BJ (cell line): ENCODE results near the gene MEX3B. TPM values are rescaled to one million over a fixed set of nuclear protein-coding genes. Genes with fewer than 3 reads are reported as not detected.
"Not testable (repeated sequence)": the region's sequence is repeated elsewhere in the genome, so short reads cannot be mapped to it uniquely, and the experiment has no call there.

Experiments used
- CTCF ChIA-PET: fragments of 350-600 bp; formaldehyde crosslinking; extraction: SDS; loops from one replicate; lab custom pipeline; 2021; ENCODE audit warnings: antibody characterized with exemption, inconsistent platforms; lab: Yijun Ruan, JAX
- POLR2A ChIA-PET: fragments of 300-600 bp; sonication (Branson Sonifier 250); formaldehyde crosslinking; extraction: SDS; loops from one replicate; lab custom pipeline; 2021; ENCODE audit warnings: antibody characterized with exemption; lab: Charles Lee
- DNase-seq: peaks from one replicate; pipeline ENCODE4 v3.0.0-alpha.2; 2011; ENCODE audit warnings: low read depth
- H3K27me3 ChIP-seq: 2 replicates; pipeline ENCODE4 v1.6.0; 2011; ENCODE audit warnings: low read length; ENCODE audit not compliant: control insufficient read depth, insufficient read depth
- H3K36me3 ChIP-seq: 2 replicates; pipeline ENCODE4 v1.5.1; 2011; ENCODE audit warnings: low read length; ENCODE audit not compliant: control insufficient read depth, insufficient read depth
- H3K4me3 ChIP-seq: 2 replicates; pipeline ENCODE4 v1.5.1; 2011; ENCODE audit warnings: low read depth, mild to moderate bottlenecking, control low read depth, low read length
- polyA plus RNA-seq: library from polyadenylated mRNA; depleted of rRNA; stranded (reverse); fragments of >200 nt; gene quantifications from 2 replicates; pipeline ENCODE4 v1.2.3, GENCODE V29; 2011; rRNA removed
- TF ChIP-seq, protein P1 (sequence below): IDR thresholded peaks from 2 replicates; pipeline ENCODE4 v1.5.1; 2011; ENCODE audit warnings: low read depth, mild to moderate bottlenecking, control low read depth, inconsistent platforms, low read length, moderate library complexity; ENCODE audit not compliant: insufficient read depth

The MEX3B gene
- polyA plus RNA-seq, 1 experiment, result 4.9 TPM

DNA sequence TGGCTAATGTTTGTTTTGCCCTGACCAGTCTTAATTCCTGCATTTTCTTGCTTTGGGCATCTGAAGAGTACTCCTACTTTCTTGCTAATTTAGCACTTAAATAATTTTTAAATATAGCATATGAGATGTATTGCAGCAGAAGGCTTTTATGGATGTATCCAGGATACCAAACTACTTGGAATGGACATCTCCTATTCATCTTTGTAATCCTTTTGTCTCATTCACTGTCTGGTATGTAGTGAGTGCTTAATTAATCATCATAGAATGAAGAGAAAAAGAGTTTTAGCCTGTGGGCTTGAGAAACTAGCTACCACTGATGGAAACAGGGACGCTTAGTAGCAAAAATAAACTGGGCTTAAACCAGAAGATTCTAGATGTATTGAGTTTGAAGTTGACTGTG is 40.6 kb downstream of the MEX3B start:
- Histone ChIP-seq H3K27me3 (no peaks in the 10 kb centered on the region), H3K36me3 (no peaks in the 10 kb centered on the region), H3K4me3 (no peak overlapping the region)
- CTCF ChIA-PET, result no interaction called here
- TF ChIP-seq, protein P1, sequence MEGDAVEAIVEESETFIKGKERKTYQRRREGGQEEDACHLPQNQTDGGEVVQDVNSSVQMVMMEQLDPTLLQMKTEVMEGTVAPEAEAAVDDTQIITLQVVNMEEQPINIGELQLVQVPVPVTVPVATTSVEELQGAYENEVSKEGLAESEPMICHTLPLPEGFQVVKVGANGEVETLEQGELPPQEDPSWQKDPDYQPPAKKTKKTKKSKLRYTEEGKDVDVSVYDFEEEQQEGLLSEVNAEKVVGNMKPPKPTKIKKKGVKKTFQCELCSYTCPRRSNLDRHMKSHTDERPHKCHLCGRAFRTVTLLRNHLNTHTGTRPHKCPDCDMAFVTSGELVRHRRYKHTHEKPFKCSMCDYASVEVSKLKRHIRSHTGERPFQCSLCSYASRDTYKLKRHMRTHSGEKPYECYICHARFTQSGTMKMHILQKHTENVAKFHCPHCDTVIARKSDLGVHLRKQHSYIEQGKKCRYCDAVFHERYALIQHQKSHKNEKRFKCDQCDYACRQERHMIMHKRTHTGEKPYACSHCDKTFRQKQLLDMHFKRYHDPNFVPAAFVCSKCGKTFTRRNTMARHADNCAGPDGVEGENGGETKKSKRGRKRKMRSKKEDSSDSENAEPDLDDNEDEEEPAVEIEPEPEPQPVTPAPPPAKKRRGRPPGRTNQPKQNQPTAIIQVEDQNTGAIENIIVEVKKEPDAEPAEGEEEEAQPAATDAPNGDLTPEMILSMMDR, result no peak
- POLR2A ChIA-PET, result no interaction called here
- no peak for DNase-seq

DNA sequence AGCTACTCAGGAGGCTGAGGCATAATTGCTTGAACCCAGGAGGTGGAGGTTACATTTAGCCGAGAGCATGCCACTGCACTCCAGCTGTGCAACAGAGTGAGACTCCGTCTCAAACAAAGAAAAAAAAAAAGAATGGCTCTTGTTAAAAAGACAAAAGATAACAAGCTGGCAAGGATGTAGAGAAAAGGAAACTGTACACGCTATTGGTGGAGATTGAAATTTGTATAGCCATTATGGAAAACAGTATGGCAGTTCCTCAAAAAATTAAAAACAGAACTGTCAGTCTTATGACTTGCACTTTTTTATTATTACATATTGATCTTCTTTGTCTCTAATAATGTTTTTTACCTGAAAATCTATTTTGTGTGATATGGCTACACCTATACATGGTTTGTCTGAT is 41.9 kb downstream of the MEX3B start:
- no peak for DNase-seq
- POLR2A ChIA-PET, result no interaction called here
- CTCF ChIA-PET, result no interaction called here
- Histone ChIP-seq H3K4me3 (no peak overlapping the region), H3K27me3 (no peaks in the 10 kb centered on the region), H3K36me3 (no peaks in the 10 kb centered on the region)
- TF ChIP-seq, protein P1, result no peak

DNA sequence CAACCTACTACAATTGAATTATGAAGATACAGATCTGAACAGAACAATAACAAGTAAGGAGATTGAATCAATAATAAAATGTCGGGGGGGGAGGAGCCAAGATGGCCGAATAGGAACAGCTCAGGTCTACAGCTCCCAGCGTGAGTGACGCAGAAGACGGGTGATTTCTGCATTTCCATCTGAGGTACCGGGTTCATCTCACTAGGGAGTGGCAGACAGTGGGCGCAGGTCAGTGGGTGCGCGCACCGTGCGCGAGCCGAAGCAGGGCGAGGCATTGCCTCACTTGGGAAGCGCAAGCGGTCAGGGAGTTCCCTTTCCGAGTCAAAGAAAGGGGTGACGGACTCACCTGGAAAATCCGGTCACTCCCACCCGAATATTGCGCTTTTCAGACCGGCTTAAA is 50.7 kb downstream of the MEX3B start:
- DNase-seq, H3K36me3 ChIP-seq, H3K27me3 ChIP-seq, POLR2A ChIA-PET, CTCF ChIA-PET: not testable (repeated sequence)
- H3K4me3 ChIP-seq, result peak overlapping the region; percentile 27

DNA sequence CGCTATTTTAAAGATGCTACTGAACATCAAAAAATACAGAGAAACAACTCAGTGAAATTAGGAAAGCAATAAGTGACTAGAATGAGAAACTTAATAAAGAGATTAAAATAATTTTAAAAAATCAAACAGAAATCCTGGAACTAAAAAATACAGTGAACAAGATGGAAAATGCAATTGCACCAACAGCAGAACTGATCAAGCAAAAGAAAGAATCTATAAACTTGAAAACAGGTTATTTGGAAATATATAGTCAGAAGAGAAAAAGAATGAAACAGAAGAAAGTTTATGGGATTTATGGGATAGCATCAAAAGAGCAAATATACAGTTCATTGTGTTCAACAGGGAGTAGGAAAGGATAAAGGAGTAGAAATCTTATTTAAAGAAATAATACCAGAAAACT is 53.3 kb downstream of the MEX3B start:
- no peak overlapping the region for H3K4me3 ChIP-seq
- CTCF ChIA-PET, result no interaction called here
- H3K27me3 ChIP-seq, result no peaks in the 10 kb centered on the region
- TF ChIP-seq, protein P1, result no peak
- DNase-seq, result no peak
- POLR2A ChIA-PET, result no interaction called here
- no peaks in the 10 kb centered on the region for H3K36me3 ChIP-seq

Other genes starting within 250 kb of the MEX3B start
- 13.0 and 20.7 TPM in 2 replicates for gene EFL1, start 216.7 kb upstream of the MEX3B start, polyA plus RNA-seq
- 0.45 and 0.49 TPM in 2 replicates for gene SAXO2, start 216.8 kb upstream of the MEX3B start, polyA plus RNA-seq